GM19035 (cell line): ENCODE measurements around the gene SLC5A10.

ENCODE experiments used
- ATAC-seq: cut with Tn5 transposase; IDR thresholded peaks from one replicate; pipeline ENCODE4 v1.9.1; 2021; ENCODE audit not compliant: unreplicated experiment

Gene SLC5A10

GRCh38 chr17:18981642-18982424 is 29.9 kb downstream of the SLC5A10 start:
- ATAC-seq: no peak

GRCh38 chr17:18984273-18985114 is 32.5 kb downstream of the SLC5A10 start:
- ATAC-seq: no peak

- ATAC-seq: no peak
Observed at GRCh38 chr17:18985475-18985874, 33.5 kb downstream of the SLC5A10 start.

- ATAC-seq: no peak
Observed at GRCh38 chr17:18986541-18987229, 34.7 kb downstream of the SLC5A10 start.

GRCh38 chr17:18987230-18987610 is 35.3 kb downstream of the SLC5A10 start:
- ATAC-seq: no peak

GRCh38 chr17:18987862-18988545 is 36.0 kb downstream of the SLC5A10 start:
- no peak for ATAC-seq

GRCh38 chr17:18988546-18989173 is 36.7 kb downstream of the SLC5A10 start:
- ATAC-seq: no peak

- ATAC-seq: no peak
Observed at GRCh38 chr17:18990331-18990730, 38.4 kb downstream of the SLC5A10 start.

- no peak for ATAC-seq
Observed at GRCh38 chr17:18991531-18992315, 39.8 kb downstream of the SLC5A10 start.

GRCh38 chr17:18992454-18993130 is 40.6 kb downstream of the SLC5A10 start:
- ATAC-seq: no peak

- no peak for ATAC-seq
Observed at GRCh38 chr17:18993905-18994526, 42.1 kb downstream of the SLC5A10 start.

GRCh38 chr17:18994631-18995030 is 42.7 kb downstream of the SLC5A10 start:
- ATAC-seq: no peak

- no peak for ATAC-seq
Observed at GRCh38 chr17:18995220-18995619, 43.3 kb downstream of the SLC5A10 start.

GRCh38 chr17:18996458-18996857 is 44.5 kb downstream of the SLC5A10 start:
- no peak for ATAC-seq

- ATAC-seq: no peak
Observed at GRCh38 chr17:18997650-18998196, 45.8 kb downstream of the SLC5A10 start.

- no peak for ATAC-seq
Observed at GRCh38 chr17:18999394-18999793, 47.4 kb downstream of the SLC5A10 start.

- ATAC-seq: no peak
Observed at GRCh38 chr17:18999911-19000310, 47.9 kb downstream of the SLC5A10 start.

- no peak for ATAC-seq
Observed at GRCh38 chr17:19000531-19001325, 48.8 kb downstream of the SLC5A10 start.
